Raji (cell line): ENCODE results near the gene KIFC3.
A peak's percentile ranks its signal among the peaks of the same experiment; 100 is the strongest.

Source experiments
- POLR2A ChIP-seq: IDR thresholded peaks from 2 replicates; pipeline ENCODE4 v1.6.1; 2011; ENCODE audit warnings: low read depth, low read length, control low read depth; ENCODE audit not compliant: insufficient read depth

The KIFC3 gene

DNA sequence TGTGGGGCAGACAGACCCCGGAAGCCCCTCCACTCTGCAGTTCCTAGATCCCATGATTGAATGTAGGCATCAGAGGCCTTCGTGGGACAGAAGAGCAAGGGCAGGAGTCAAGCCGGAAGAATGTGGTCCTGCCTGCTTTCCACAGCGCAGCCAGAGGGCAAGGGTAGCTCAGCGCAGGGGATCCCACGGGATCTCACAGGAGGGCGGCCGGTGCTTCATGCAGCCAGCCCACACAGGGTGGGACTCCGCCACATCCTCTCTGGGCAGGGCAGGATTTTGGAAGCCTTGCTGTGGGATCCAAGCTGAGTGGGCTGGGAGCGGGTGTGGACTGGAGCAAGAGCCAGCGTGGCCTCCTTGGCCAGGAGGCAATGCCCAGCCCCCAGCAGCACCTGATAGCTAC lies 53.7 kb downstream of the KIFC3 start:
- no peak for TF ChIP-seq POLR2A

DNA sequence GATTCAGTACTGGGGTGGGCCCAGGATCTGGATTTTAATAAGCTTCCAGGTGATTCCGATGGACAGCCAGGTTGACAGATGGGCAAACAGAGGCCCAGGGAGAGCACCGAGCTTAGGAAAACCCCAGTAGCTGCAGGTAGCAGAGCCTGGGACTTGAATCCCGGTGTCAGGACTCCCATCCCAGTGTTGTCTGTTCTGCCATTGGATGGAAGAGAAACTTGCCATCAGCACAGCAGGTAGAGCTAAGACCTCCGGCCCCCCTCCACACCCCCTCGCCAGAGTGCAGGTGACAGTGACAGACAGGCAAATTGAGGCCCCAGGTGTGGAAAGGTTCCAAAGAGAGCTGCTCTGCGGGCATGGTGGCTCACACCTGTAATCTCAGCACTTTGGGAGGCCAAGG lies 54.3 kb downstream of the KIFC3 start:
- TF ChIP-seq POLR2A: no peak

DNA sequence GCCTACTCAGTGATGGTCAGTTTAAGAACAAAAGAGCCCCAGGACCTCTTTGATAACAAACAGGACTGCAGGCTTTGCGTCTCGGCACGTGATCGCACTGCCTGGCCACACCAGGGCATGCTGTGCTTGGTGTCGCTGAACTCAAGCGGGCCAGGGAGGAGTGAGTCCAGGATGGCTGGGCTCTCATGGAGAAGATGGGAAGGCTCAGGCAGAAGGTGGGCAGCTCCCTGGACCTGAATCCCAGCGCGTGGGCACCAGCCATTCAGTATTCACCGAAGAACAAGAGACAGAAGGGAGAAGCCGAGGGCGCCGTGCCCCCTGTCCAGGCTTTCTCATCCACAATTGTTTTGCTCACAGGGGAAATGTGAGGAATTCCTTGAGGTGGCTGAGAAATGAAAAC lies 54.8 kb downstream of the KIFC3 start:
- TF ChIP-seq POLR2A: no peak

DNA sequence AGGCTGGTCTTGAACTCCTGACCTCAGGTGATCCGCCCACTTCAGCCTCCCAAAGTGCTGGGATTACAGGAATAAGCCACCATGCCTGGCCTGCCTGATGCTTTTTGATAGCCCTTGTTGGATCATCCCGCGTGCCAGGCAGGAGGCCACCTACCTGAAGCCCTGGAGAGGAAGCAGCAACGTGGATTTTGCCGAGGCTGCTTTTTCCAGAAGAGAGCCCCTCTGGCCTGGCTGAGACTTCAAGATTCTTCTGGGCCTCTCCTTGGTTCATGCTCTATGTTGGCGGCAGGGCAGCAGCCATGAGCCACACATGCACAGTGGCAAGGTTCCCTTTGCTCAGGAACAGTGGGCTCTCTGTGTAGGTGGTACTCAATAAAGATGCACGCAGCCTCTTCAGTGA lies 55.2 kb downstream of the KIFC3 start:
- no peak for TF ChIP-seq POLR2A

DNA sequence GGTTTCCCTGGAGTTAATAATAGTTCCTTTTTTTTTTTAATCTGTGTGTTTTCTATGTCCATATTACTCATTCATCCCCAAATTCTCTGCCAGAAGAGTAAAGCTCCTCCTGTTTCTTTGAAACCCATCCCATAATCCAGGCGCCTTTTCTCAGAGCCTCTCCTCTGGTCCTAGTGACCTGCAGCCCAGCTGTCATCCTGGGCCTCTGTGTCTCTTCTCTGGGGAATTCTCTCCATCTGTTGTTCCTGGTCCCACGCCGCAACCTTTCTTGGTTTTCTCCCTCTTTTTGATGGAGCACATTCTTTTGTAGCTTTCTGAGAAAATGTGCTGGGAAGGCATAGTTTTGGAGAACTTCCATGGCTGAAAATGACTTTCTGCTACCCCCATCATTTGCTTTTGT lies 56.5 kb downstream of the KIFC3 start:
- TF ChIP-seq POLR2A: no peak

DNA sequence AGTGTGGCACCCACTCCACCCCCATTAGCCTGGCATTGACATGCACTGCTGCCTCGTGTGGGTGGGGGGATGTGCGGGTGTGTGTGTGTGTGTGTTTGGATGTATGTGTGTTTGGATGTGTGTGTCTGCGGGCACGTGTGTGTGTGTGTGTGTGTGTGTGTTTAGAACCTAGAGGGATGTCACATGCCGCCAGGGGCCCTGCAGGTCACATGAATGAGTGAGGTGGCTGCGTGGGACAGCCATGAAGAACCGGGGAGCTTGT lies 57.7 kb downstream of the KIFC3 start:
- TF ChIP-seq POLR2A: no peak

DNA sequence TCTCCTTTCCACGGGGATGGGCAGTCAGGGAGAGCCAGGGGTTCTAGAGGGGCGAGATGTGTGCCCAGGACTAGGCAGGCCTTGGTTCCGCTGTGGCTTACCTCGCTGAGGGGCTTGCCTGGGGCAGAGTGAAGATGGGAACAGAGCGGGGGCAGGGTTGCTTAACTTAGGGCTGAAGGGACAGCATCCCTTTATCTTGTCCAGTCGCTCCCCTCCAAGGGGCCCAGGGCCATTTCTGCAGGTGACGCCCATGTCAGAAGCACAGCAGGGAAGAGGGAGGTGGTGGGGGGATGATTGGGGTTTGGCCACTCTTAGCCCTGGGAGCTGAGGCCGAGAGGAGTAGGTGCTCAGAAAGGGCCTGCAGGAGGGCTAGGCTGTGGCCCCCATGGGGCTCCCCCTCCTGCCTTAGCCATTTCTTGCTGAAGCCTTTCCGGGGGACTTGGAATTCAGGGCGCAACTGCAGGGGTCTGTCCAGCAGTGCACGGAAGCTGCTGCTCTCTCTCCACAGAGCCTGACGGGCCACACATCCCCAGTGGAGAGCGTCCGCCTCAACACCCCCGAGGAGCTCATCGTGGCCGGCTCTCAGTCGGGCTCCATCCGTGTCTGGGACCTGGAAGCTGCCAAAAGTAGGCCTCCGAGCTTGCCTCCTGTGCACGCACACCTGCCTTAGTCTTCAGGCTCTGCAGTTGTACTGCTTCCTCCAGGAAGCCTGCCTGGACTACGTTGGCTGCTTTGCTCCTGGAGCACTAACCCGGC lies 58.2 kb downstream of the KIFC3 start:
- no peak for TF ChIP-seq POLR2A

DNA sequence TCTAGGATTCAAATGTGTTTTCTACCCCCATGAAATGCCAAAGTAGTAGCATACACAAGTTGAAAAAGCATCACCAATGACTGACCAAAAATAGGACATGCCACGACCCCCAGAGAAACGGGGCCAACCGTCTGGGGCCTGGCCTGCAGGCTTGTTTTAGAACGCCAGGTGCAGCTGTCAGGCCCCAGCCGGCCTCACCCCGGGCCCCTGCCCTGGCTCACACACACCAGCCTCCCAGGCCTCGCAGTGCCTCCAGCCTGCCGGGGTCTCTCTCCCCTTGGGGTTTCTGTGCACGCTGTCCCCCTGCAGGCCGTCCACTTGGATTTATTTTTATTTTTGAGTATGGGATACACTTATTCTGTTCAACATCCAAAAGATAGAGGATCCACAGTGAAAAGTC lies 58.8 kb downstream of the KIFC3 start:
- TF ChIP-seq POLR2A: no peak

DNA sequence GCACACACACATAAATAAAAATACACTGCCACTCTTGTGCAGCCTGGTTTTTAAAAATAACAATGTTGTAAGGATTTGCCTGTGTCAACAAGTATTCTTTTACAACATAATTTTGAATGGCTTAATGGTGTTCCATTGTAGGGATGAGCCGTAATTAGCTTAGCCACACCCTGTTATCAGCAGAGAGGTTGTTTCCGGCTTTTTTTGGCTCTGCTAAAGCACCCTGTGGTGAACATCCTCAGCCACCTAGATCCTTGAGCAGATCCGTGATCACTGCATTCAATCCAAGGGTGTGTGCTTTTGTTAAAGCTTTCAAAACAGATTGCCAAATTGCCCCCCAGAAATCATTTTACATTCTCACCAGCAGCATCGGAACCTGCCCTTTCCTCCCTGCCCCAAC lies 59.7 kb downstream of the KIFC3 start:
- no peak for TF ChIP-seq POLR2A

DNA sequence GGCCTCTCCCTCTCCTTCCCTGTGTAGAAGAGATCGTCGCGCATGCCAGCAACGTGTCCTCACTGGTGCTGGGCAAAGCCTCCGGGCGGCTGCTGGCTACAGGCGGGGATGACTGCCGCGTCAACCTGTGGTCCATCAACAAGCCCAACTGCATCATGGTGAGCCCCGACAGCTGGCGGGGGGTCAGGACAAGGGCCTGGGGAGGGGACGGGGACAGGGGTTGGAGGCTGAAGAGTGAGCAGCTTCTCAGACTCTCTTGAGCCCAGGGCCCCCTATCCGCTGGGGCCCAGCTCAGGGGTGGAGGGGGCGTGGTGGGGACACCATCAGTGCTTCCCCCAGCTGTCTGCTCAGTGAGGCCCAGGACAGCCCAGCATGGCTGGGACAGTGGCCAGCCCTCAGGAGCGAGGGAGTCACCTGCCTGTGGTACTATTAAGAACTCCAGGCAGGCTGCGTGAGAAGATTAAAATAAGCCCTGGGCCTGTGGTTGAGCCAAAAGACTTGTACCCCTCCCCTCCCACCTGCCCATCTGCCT lies 60.6 kb downstream of the KIFC3 start:
- no peak for TF ChIP-seq POLR2A

DNA sequence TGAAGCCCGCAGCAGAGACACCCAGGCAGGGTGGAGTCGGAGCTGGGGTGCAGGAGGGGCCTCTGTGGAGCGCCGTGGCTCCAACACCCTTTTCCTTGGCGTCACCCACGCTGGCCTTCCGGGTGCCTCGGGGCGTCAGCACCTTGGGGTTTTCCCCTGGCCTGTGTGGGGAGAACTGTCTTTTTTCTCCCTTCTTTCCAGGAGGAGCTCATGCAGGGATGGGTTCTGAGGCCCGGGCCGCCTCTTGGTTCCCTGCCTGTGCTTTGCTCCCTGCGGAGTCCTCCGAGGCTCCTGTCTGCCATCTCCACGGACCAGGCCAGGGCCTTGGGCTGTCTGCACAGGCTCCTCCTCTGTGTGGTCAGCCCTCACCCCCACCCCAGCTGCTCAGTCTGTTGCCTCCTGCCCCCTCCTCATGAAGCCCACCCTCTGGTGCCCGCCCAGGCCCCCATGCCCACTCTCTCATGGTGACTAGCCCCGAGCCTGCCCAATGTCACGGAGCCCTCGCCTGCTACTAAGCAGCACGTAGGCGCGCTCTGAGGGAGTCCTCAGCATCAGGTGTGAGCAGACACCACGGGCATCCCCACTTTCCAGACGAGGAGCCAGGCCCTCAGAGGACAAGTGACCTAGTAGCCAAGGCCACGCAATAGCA lies 61.7 kb downstream of the KIFC3 start:
- no peak for TF ChIP-seq POLR2A

DNA sequence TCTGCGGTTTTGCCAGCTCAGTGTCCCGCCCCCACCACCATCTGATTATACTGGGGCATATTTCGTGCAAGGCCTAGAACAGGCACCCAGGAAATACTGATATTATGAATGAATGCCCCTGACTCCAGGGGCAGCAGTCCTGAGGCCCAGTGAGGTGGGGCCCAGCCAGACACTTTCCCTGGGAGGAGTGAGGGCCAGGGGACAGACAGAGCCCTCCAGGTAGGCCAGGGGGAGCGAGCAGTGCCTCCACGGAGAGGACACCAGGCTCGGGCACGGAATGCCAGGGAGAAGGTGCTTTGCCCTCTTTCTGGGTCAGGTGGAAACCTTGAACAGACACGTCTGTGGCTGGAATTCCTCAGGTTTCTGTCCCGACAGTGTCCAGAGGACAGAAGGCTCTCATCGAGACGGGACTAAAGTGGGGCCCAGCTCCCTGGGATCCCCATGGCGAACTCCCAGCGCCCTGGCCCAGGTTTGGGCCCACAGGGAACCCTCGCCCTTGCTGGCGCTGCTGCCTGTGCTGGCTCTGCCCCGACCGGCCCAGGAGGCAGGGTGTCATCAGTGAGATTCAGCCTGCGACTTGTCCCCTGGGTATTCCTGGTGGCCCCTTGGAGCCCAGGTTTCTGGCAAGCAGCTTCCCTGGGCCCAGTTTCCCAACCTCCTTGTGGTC lies 62.4 kb downstream of the KIFC3 start:
- no peak for TF ChIP-seq POLR2A

DNA sequence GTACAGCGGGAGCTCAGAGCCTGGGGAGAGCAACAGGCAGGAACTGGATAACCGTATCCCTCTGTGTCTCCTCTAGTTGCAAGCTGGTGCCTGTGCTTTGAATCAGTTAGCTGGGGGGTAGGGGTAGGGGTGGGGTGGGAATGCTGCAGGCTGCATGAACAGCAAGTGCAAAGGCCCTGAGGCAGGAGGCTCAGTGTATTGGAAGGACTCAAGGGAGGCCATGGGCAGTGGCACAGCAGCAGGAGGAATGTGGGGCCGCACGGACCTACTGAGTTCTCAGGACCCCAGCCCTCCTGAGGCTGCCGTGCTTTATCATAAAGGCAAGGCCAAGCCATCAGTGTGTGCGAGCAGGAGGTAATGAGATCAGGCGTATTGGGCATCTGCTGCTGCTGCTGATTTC lies 63.4 kb downstream of the KIFC3 start:
- no peak for TF ChIP-seq POLR2A

DNA sequence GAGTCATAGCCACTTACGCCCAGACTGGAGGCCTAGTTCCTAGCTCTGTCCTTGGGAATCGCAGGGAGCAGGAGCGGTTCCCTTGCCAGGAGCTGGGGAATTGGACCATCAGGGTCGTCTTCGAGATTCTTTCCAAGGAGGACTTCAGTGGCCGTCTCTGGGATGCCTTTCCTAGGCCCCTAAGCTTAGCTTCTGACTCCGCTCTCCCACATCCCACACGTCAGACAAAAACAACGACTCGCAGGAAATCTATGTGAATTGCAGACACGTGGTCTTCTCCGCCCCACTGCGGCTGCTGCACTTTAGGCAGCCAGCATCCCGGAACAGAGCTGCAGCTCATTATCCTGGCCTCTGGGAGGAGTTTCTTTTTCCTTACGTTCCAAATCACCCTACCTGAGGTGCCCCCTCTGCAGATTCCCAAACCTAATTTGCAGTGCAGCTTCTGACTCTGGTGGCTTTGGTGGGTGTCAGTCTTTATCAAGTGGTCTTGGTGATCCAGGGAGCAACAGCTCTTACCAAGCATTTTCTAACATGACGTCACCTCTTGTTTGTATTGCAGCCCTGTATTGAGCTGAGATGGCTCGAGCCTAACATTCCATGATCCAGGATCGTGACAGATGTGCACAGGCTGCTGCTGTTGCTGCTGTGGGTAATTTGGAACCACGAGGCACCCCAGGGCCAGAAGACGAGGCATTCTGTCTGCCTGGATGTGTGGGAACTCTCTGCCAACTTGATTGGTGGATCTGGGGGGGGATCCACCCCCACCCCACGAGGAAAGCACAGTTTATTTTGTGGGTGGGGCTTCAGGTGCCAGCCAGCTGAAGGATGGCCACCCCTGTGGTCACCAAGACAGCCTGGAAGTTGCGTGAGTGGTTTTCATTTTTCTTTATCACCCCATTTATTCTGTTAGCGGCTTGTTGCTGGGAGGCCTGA lies 65.6 kb downstream of the KIFC3 start:
- no peak for TF ChIP-seq POLR2A

DNA sequence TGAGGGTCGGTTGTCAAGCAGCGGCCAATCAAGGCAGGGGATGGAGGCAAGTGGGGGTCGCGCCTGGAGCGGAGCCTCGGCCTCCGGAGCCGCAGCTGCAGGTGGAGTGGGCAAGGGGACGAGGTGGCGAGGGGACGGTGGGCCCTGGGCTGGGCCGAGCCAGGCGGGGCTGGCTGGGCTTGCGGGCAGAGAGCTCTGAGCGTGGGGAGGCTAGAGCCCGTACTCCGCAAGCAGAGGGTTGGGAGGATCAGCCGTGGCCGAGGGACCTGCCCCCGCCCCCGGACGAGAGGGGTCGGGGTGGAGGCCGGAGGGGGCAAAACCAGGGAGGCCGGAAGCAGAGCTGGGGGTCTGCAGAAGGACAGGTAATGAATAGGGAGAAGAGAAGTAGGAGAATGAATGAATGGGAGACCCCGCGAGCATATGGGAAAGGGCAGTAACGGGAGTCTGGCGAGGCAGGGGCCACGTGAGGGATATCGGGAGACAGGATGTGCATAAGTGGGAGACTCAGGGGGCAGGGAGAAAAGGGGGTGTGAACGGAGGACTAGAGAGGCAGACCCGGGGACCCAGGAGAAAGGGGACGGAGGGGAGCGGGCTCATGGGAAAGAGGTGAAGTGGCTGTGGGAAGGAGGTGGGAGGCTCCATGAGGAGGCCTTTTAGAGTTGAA lies 66.4 kb downstream of the KIFC3 start, which contains the start of gene KATNB1:
TSS of gene KATNB1 (plus strand) at position 16 of the 664 bp plus-strand sequence. CDS start 1,474 bp downstream, outside the sequence.
- TF ChIP-seq POLR2A: peak; percentile 62
